Measurements from ENCODE around the gene DSCAML1.

- TF ChIP-seq, protein P1, sequence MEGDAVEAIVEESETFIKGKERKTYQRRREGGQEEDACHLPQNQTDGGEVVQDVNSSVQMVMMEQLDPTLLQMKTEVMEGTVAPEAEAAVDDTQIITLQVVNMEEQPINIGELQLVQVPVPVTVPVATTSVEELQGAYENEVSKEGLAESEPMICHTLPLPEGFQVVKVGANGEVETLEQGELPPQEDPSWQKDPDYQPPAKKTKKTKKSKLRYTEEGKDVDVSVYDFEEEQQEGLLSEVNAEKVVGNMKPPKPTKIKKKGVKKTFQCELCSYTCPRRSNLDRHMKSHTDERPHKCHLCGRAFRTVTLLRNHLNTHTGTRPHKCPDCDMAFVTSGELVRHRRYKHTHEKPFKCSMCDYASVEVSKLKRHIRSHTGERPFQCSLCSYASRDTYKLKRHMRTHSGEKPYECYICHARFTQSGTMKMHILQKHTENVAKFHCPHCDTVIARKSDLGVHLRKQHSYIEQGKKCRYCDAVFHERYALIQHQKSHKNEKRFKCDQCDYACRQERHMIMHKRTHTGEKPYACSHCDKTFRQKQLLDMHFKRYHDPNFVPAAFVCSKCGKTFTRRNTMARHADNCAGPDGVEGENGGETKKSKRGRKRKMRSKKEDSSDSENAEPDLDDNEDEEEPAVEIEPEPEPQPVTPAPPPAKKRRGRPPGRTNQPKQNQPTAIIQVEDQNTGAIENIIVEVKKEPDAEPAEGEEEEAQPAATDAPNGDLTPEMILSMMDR (IDR thresholded peaks at IDR 0.05; ENCODE audit: insufficient read depth, low read depth, low read length): no peak
- no peak for TF ChIP-seq EZH2 (IDR thresholded peaks at IDR 0.05; ENCODE audit: insufficient read depth, low read length)
These were observed 268.8 kb downstream of the DSCAML1 start for GRCh38 chr11:117528097-117528721.
